NCI-H2171 (cell line): ENCODE measurements around the gene ATG13.
"Not testable (repeated sequence)": the region's sequence is repeated elsewhere in the genome, so short reads cannot be mapped to it uniquely, and the experiment has no call there.

ENCODE experiments used
- DNase-seq: peaks from one replicate; lab custom pipeline; 2025; lab: John Stamatoyannopoulos, UW

ATG13 gene

GRCh38 chr11:46643986-46644385 lies 26.6 kb downstream of the ATG13 start:
- DNase-seq, result no peak

DNA sequence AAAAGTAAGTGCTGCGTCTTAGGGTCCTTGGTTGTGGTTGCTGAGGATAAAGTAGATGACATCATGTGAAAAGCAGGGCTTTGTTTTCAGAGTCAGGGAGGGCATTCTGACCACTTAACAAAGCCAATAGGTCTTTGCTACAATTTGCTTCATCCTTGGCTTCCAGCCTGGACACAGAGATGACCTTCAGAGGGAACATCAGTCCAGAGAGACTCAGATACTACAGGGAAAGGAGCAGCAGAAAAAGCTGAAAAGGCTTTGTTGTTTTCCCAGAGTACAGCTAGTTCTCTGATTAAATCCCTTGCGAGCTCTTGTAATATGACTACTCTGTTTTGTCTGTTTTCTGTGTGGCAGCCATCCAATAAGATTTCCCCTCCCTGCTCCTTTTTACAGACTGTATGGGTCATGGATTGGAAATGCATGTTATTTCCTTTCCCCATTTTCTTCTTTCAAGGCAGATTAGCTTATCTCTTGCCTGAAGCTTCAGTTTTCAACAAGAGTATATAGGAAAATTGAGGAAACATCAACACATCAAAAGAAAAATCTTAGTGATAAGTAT lies 31.9 kb downstream of the ATG13 start:
- DNase-seq, result no peak

- no peak for DNase-seq
These were observed 38.3 kb downstream of the ATG13 start for GRCh38 chr11:46655631-46656030.

- no peak for DNase-seq
These were observed 39.8 kb downstream of the ATG13 start for GRCh38 chr11:46657186-46657585.

- DNase-seq, result no peak
These were observed 40.9 kb downstream of the ATG13 start for GRCh38 chr11:46658259-46658658.

GRCh38 chr11:46659908-46660307 lies 42.6 kb downstream of the ATG13 start:
- DNase-seq, result no peak

DNA sequence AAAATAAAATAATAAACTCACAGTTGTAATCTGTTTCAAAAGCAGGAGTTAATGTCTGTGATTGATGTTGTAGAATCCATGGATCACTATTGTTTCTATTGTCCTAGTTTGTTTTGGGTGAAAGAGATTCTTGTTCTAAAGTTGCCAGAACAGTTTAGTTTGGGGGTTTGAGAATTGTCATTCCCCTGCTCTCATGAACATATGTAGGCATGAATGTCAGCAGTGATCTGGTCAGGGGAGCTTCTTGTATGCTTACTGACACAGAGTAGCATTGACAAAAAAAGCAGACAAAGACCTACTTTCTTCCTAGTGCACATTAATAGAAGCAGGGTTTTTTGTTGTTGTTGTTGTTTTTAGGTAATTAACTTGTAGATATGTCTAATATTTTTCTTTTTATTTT lies 44.5 kb downstream of the ATG13 start:
- no peak for DNase-seq

- no peak for DNase-seq
These were observed 45.0 kb downstream of the ATG13 start for GRCh38 chr11:46662366-46662765.

GRCh38 chr11:46663277-46663940 lies 46.1 kb downstream of the ATG13 start:
- DNase-seq, result no peak

- DNase-seq, result no peak
These were observed 47.3 kb downstream of the ATG13 start for GRCh38 chr11:46664612-46665011.

- DNase-seq, result no peak
These were observed 48.0 kb downstream of the ATG13 start for GRCh38 chr11:46665356-46665755.

DNA sequence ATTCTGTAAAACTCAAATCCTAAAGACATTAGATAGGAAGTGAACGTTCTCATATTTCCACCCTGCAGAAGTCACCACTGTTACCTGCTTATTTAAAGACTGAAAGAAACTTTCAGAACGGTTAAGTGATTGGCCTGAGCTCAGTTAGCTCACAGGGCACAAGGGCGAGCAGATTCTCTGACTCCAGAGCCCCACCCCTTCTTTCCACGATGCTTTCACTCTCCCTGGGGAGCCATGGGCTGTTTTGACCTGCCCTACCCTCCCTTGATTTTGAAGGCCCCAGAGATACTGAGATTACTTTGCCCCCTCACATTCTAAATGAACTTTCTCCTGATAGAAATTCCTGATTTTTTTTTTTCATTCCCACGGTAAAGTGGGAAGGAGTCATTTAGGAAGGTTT lies 49.2 kb downstream of the ATG13 start:
- no peak for DNase-seq

- DNase-seq, result no peak
These were observed 49.7 kb downstream of the ATG13 start for GRCh38 chr11:46667043-46667481.

DNA sequence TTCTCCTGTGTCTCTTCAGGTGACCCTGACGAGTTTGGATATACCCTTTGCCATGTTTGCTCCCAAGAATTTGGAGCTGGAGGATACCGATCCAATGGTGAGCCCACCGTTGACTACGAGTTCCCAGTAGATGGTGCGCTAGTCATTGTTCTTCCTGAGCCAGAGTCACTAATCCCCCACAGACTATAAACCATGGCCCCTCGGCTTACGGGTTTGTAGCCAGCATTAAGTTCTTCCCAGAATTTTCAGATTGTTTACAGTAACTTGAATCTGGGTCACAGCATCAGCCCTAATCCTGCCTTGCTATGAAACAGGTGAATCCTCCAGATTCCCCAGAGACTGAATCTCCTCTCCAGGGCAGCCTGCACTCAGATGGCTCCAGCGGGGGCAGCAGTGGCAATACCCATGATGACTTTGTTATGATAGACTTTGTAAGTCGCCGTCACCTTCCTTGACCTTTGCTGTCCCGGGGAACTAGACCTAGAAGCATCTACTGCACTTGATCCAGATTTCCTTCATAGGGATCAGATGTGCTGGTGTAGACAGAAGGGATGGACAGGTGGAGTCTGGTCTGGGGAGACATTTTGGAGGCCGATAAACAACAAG lies 51.2 kb downstream of the ATG13 start:
- DNase-seq, result no peak

GRCh38 chr11:46669711-46670139 lies 52.4 kb downstream of the ATG13 start:
- DNase-seq, result no peak

GRCh38 chr11:46670521-46670920 lies 53.2 kb downstream of the ATG13 start:
- not testable (repeated sequence) for DNase-seq

DNA sequence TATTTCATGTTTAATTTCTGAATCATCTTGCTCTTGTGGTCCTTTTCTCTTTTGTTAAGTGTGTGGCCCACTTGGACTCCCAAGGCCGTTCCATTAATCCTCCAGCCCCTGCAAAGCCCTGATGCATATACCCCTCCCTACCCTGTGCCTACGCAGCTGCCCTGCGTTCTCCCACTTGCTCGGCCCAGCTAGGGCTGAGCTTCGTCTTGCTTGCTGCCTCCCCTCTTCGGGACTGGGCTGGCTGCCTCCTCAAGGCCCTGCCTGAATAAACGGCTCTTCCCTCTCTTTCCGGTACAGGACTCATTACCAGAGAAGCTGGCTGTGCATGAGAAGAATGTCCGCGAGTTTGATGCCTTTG lies 54.6 kb downstream of the ATG13 start:
- no peak for DNase-seq

GRCh38 chr11:46672381-46672839 lies 55.1 kb downstream of the ATG13 start:
- DNase-seq, result peak; percentile 39

DNA sequence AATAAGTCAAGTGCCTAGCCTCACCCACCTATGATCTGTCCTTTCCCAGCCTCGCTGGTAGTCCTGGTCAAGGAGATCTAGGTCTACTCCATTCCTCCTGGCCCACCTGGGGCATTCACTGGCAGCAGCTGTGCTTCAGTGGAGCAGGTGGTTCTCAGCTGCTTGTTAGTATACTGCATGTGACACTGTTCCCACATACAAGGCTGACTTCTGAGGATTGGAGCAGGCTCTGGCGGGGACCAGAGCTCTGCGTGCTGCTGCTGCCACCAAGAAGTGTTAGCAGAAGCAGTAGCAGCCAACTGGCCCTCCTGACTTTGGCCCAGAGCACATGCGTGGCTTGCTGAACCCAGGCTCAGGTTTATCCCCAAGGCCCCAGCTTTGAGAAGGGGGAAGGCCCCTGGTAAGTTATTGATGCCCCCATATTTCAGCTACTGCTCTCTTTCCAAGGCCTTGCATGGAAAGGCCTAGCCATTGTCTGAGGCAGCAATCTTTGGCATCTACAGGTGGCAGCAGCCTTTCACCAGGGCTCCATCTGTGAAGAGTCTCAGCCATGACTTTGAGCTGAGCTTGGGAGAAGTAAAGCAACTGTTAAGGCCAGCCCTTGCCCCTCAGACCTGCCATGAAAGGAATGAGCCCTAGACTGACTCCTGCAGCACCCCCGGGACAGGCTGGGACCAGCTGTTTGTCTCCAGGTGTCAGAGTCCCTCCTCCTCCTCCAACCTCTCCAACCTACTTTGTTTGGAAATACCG lies 56.5 kb downstream of the ATG13 start:
- no peak for DNase-seq

DNA sequence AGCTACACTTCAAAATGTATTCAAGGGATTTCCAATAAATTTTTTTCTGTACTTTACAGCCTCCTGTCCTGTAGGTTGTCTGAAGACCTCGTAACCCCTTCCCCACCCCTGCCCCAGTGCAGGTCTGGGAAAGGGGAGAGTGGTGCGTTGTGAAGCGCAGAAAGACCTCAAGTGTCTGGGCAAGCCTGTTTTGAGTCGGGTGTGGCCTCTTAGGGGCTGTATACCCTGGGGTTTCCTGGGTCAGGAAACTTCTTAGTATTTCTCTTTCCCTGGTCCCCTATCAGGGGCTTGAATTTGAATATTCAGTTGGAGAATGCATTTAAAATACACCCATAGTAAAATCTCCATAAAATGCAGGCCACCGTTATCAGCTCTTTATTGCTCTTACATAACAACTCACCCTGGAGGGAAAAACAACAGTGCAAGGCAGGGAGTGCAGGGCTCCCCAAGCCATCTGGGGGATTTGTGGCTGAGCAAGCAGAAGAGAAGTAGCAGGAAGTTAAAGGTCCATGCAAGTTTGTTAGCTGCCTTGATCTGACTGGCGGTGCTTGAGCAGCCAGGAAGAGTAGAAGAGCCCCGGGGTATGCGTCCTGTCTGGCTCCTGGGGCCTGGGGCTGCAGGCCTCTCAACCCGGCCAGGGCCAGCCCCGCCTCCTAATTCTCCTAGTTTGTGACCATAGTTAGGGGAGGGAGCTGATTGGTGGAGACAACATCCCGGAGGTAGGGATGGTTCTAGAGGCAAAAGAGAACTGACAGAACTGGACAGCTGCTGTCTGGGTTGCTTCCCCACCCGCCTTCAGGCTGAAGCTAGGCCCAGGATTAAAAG lies 57.3 kb downstream of the ATG13 start:
- DNase-seq, result no peak

- DNase-seq, result no peak
These were observed 58.0 kb downstream of the ATG13 start for GRCh38 chr11:46675288-46675851.

GRCh38 chr11:46675949-46676348 lies 58.6 kb downstream of the ATG13 start:
- DNase-seq, result no peak
